CD4-positive, alpha-beta T cell (primary cell): ENCODE measurements around the gene PKNOX2. TPM values are rescaled to one million over a fixed set of nuclear protein-coding genes. Genes with fewer than 3 reads are reported as not detected.

ENCODE experiments used
- ATAC-seq: fragments of 200-7000 bp; cut with Tn5 transposase; one replicate; pipeline ENCODE4 v1.10.0; 2022; ENCODE audit warnings: mild to moderate bottlenecking; ENCODE audit not compliant: poor library complexity
- CTCF ChIA-PET: fragments of 350-600 bp; sonication (Branson Sonifier 250); formaldehyde crosslinking; loops from one replicate; lab custom pipeline; 2021; ENCODE audit warnings: antibody characterized with exemption, inconsistent platforms; lab: Charles Lee
- POLR2A ChIA-PET: fragments of 350-600 bp; sonication (Branson Sonifier 250); formaldehyde crosslinking; loops from one replicate; lab custom pipeline; 2021; ENCODE audit warnings: antibody characterized with exemption, inconsistent platforms; lab: Charles Lee
- DNase-seq, 14 experiments: peaks; one replicate each; pipeline ENCODE4 v3.0.0-alpha.2; 2013 to 2020; ENCODE audit warnings: mixed read lengths in 2 of 14
- H3K27ac ChIP-seq, 2 donors: one replicate each; pipeline versions ENCODE4 v1.5.1 to v1.7.0; 2013; ENCODE audit warnings: low read length in 2 of 2, low read depth in 1 of 2, mild to moderate bottlenecking in 1 of 2
- H3K27me3 ChIP-seq, 2 experiments: 1 replicate in 1 of 2; 2 replicates in 1 of 2; pipeline versions ENCODE4 v1.6.1 to v1.7.0; 2013; ENCODE audit warnings: low read length in 2 of 2, control low read depth in 1 of 2, mild to moderate bottlenecking in 1 of 2, moderate library complexity in 1 of 2; ENCODE audit not compliant: insufficient read depth in 2 of 2, control insufficient read depth in 1 of 2
- H3K36me3 ChIP-seq: one replicate; pipeline ENCODE4 v1.6.1; 2013; ENCODE audit warnings: low read length, control low read depth; ENCODE audit not compliant: insufficient read depth
- H3K4me1 ChIP-seq: one replicate; pipeline ENCODE4 v1.6.1; 2013; ENCODE audit warnings: low read length, control low read depth; ENCODE audit not compliant: insufficient read depth
- H3K4me3 ChIP-seq: one replicate; pipeline ENCODE4 v1.5.1; 2013; ENCODE audit warnings: mild to moderate bottlenecking, low read length, moderate library complexity
- H3K9me3 ChIP-seq, 2 experiments: 1 replicate in 1 of 2; 2 replicates in 1 of 2; pipeline versions ENCODE4 v1.6.1 to v1.7.0; 2013; ENCODE audit warnings: low read length in 2 of 2, mild to moderate bottlenecking in 2 of 2, control low read depth in 1 of 2, moderate library complexity in 1 of 2; ENCODE audit not compliant: control insufficient read depth in 1 of 2, insufficient read depth in 1 of 2
- H3K27ac Mint-ChIP-seq: one replicate; pipeline ENCODE4 v1.8.0; 2020; ENCODE audit warnings: mixed read lengths
- H3K27me3 Mint-ChIP-seq: one replicate; pipeline ENCODE4 v1.8.0; 2021; ENCODE audit warnings: mixed read lengths
- H3K36me3 Mint-ChIP-seq: one replicate; pipeline ENCODE4 v1.8.0; 2021; ENCODE audit warnings: low read depth, mixed read lengths
- H3K4me1 Mint-ChIP-seq: one replicate; pipeline ENCODE4 v1.8.0; 2021; ENCODE audit warnings: low read depth, mixed read lengths
- H3K4me3 Mint-ChIP-seq: one replicate; pipeline ENCODE4 v1.8.0; 2020; ENCODE audit warnings: mild to moderate bottlenecking, mixed read lengths
- H3K9me3 Mint-ChIP-seq: one replicate; pipeline ENCODE4 v1.8.0; 2020; ENCODE audit warnings: mixed read lengths
- intact Hi-C, 2 experiments: fragments of 100-400 bp; cut with DNase I in 1 of 2; cut with micrococcal nuclease in 1 of 2; formaldehyde crosslinking; loops; one replicate each; pipeline versions ENCODE4 v1.15.1 to v1.9.0; 2023 to 2025; cut with DNase I, micrococcal nuclease
- total RNA-seq, 174 experiments: library from RNA in 2 of 174; stranded (reverse) in 2 of 174; gene quantifications; one replicate each; pipeline ENCODE4 v1.2.3 and lab custom pipeline; 2021 to 2026
- TF ChIP-seq, protein P1 (sequence below): fragments of 200-600 bp; IDR thresholded peaks from one replicate; pipeline ENCODE4 v1.8.0; 2022; ENCODE audit warnings: antibody characterized with exemption, mild to moderate bottlenecking

The PKNOX2 gene
- total RNA-seq, 2 experiments from 2014 or later, result not detected

DNA sequence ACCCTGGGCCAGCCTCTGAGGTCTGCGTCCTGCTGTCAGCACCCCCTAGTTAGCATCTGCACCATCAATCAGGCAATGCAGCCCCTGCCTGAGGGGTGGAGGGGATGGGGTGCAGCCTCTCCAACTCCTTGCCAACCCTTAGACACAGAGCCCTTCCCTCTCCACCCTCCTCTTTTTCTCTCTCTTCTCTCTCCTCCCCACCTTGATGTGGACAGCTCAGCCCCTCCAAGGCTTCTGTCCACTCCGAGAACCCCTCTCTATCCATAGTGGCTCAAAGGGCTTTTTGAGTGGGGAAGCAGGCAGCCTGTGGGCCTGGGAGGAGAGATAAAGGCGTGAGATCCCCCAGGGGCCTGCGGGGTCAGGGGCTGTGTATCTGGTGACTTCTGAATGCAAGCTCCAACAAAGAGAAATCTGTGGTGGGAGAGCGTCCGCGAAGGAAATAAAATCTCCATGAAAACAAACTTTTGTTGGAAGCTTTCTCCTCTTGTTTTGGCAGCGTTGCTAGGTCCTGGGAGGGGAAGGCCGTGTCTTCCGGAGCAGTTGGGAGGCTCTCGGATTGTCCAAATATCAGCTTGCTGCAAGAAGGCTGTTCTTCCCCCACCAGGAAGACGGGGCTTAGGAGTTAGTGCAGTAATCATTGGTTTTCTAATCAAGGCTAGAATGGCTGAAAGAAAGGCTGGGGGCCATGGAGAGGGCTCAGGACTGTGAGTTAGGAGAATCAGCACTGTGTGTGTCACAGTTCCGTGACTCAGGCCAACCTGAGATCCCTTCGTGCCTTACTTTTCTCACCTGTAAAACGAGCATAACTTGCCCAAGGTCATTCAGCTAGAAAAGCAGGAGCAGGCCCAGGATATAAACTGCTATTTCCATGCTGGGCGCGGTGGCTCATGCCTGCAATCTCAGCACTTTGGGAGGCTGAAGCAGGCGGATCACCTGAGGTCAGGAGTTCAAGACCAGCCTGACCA lies 50.3 kb downstream of the PKNOX2 start:
- no peak overlapping the region for H3K4me3 ChIP-seq
- ChIA-PET POLR2A (no interaction called here), CTCF (no interaction called here)
- H3K36me3 ChIP-seq, result no peaks in the 10 kb centered on the region
- ATAC-seq (no peak), DNase-seq (no peak)
- Mint-ChIP-seq H3K27me3 (peaks cover 52% of the 10 kb centered on the region), H3K9me3 (no peaks in the 10 kb centered on the region), H3K36me3 (no peaks in the 10 kb centered on the region), H3K27ac (no peak overlapping the region), H3K4me1 (no peaks in the 10 kb centered on the region), H3K4me3 (no peak overlapping the region)
- H3K4me1 ChIP-seq, result no peaks in the 10 kb centered on the region
- TF ChIP-seq, protein P1, sequence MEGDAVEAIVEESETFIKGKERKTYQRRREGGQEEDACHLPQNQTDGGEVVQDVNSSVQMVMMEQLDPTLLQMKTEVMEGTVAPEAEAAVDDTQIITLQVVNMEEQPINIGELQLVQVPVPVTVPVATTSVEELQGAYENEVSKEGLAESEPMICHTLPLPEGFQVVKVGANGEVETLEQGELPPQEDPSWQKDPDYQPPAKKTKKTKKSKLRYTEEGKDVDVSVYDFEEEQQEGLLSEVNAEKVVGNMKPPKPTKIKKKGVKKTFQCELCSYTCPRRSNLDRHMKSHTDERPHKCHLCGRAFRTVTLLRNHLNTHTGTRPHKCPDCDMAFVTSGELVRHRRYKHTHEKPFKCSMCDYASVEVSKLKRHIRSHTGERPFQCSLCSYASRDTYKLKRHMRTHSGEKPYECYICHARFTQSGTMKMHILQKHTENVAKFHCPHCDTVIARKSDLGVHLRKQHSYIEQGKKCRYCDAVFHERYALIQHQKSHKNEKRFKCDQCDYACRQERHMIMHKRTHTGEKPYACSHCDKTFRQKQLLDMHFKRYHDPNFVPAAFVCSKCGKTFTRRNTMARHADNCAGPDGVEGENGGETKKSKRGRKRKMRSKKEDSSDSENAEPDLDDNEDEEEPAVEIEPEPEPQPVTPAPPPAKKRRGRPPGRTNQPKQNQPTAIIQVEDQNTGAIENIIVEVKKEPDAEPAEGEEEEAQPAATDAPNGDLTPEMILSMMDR, result no peak
- intact Hi-C loops, result no loop called here
- peaks cover 0 to 6% of the 10 kb centered on the region in 2 experiments for H3K27me3 ChIP-seq
- no peaks in the 10 kb centered on the region for H3K9me3 ChIP-seq
- no peak overlapping the region for H3K27ac ChIP-seq

DNA sequence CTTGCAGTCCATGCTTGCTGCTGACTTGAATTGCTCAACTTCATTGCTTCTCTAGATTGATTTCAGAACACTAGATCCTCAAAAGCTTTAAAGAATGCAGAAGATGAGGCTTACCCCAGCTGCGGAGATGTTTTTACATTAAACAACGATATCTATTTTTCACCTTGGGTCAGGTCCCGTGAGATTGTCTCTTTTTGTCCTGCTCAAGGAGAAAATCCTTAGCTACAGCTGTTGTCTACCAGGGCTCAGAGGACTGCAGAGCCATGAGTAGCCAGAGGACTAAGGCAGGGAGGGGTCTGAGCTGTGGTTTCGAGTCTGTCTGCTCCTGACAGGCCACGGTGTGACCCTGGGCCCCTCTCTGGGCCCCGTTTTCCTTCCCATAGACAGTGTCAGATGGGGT lies 51.4 kb downstream of the PKNOX2 start:
- ATAC-seq (no peak), DNase-seq (no peak)
- no peaks in the 10 kb centered on the region for H3K4me1 Mint-ChIP-seq
- peaks cover 0 to 6% of the 10 kb centered on the region in 2 experiments for H3K27me3 ChIP-seq
- peaks cover 61% of the 10 kb centered on the region for H3K27me3 Mint-ChIP-seq
- H3K27ac ChIP-seq, result no peak overlapping the region
- POLR2A ChIA-PET, result no interaction called here
- no peaks in the 10 kb centered on the region for H3K4me1 ChIP-seq
- no peak overlapping the region for H3K27ac Mint-ChIP-seq
- no peaks in the 10 kb centered on the region for H3K36me3 ChIP-seq
- no peak overlapping the region for H3K4me3 ChIP-seq
- H3K9me3 ChIP-seq, result no peaks in the 10 kb centered on the region
- TF ChIP-seq, protein P1, result no peak
- H3K36me3 Mint-ChIP-seq, result no peaks in the 10 kb centered on the region
- intact Hi-C loops, result no loop called here
- CTCF ChIA-PET, result no interaction called here
- no peak overlapping the region for H3K4me3 Mint-ChIP-seq
- no peaks in the 10 kb centered on the region for H3K9me3 Mint-ChIP-seq

DNA sequence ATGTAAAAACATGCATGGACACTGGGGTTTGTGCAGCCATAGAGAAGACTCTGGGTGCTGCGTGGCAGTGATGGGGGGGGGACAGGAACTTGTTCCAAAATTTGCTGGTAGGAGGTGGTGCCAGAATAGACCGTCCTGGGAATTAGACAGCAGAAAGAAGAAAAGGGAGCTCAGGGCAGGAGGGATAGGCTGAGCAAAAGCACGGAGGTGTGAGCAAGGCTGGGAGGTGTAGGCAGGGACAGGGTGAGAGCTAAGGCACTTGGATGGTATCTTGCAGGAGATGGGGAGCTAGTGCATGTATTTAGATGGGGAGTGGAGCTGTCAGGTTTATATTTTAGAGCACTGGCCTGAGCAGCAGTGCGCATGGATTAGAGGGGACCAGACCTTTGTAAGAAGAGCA lies 53.8 kb downstream of the PKNOX2 start:
- CTCF ChIA-PET, result no interaction called here
- TF ChIP-seq, protein P1, result no peak
- no peak for ATAC-seq

More for the DNA sequence above, 53.8 kb downstream of the PKNOX2 start:
- POLR2A ChIA-PET, result no interaction called here
- Histone ChIP-seq H3K4me1 (no peaks in the 10 kb centered on the region), H3K36me3 (no peaks in the 10 kb centered on the region), H3K27me3 (peaks cover 0 to 6% of the 10 kb centered on the region in 2 experiments), H3K4me3 (no peak overlapping the region), H3K9me3 (no peaks in the 10 kb centered on the region), H3K27ac (no peak overlapping the region)
- Mint-ChIP-seq H3K4me3 (no peak overlapping the region), H3K27me3 (peaks cover 53% of the 10 kb centered on the region), H3K27ac (no peak overlapping the region), H3K4me1 (no peaks in the 10 kb centered on the region), H3K9me3 (no peaks in the 10 kb centered on the region), H3K36me3 (no peaks in the 10 kb centered on the region)
- intact Hi-C loops, result no loop called here
- DNase-seq, result no peak
